Stomach (tissue), 9 donors: ENCODE results near the gene FBXO38. TPM values are rescaled to one million over a fixed set of nuclear protein-coding genes. Genes with fewer than 3 reads are reported as not detected.

Experiments
- DNase-seq, 2 donors: peaks; one replicate each; pipeline versions ENCODE4 v3.0.0 to v3.0.0-alpha.2; 2013 to 2019
- H3K27ac ChIP-seq, 5 donors: fragments of 200-600 bp in 4 of 5; sonication (generic) in 4 of 5; one replicate each; pipeline ENCODE4 v1.5.1; 2013 to 2019; ENCODE audit warnings: mild to moderate bottlenecking in 1 of 5, moderate library complexity in 1 of 5
- H3K27me3 ChIP-seq, 3 donors: fragments of 200-600 bp; sonication (generic); one replicate each; pipeline ENCODE4 v1.5.1; 2017 to 2019; ENCODE audit warnings: mixed run types in 1 of 3
- H3K36me3 ChIP-seq, 4 donors: fragments of 200-600 bp; sonication (generic); 1 replicate in 3 of 4; 2 replicates in 1 of 4; pipeline ENCODE4 v1.5.1; 2016 to 2019
- H3K4me1 ChIP-seq, 4 donors: fragments of 200-600 bp; sonication (generic); one replicate each; pipeline ENCODE4 v1.5.1; 2016 to 2019
- H3K4me3 ChIP-seq, 4 donors: fragments of 200-600 bp; sonication (generic) in 3 of 4; one replicate each; pipeline ENCODE4 v1.5.1; 2016 to 2019; ENCODE audit warnings: mild to moderate bottlenecking in 1 of 4
- H3K9me3 ChIP-seq, 4 donors: fragments of 200-600 bp; sonication (generic); one replicate each; pipeline ENCODE4 v1.5.1; 2016 to 2019
- CTCF ChIP-seq, 7 experiments: fragments of 450-650 bp in 4 of 7; fragments of 200-600 bp in 3 of 7; sonication (generic) in 3 of 7; IDR thresholded peaks; one replicate each; pipeline ENCODE4 v1.5.1; 2016 to 2019; ENCODE audit warnings: antibody characterized with exemption in 7 of 7, control low read depth in 2 of 7, mild to moderate bottlenecking in 1 of 7
- EP300 ChIP-seq: sonication (generic); formaldehyde crosslinking; IDR thresholded peaks from one replicate; pipeline ENCODE4 v1.6.1; 2017; ENCODE audit warnings: antibody characterized with exemption
- POLR2A ChIP-seq, 4 donors: fragments of 450-650 bp; IDR thresholded peaks; one replicate each; pipeline ENCODE4 v1.6.1; 2016; ENCODE audit warnings: antibody characterized with exemption in 4 of 4, control low read depth in 2 of 4, mild to moderate bottlenecking in 1 of 4, moderate library complexity in 1 of 4
- POLR2AphosphoS5 ChIP-seq, 3 donors: sonication (generic); formaldehyde crosslinking; IDR thresholded peaks; one replicate each; pipeline ENCODE4 v1.6.1; 2016; ENCODE audit warnings: antibody characterized with exemption in 3 of 3
- WGBS, 5 donors: extraction: QIAGEN DNeasy Blood & Tissue Kit in 3 of 5; methylation state at CpG; one replicate each; pipeline versions ENCODE4 v1.1.5 to v1.1.7; 2013 to 2018; 5-methylcytosine and 5-hydroxymethylcytosine counted together
- intact Hi-C: fragments of 100-400 bp; cut with DNase I; formaldehyde crosslinking; loops from one replicate; pipeline ENCODE4 v1.15.1; 2023; ENCODE audit warnings: low total_unique reads
- polyA plus RNA-seq, 3 donors: library from polyadenylated mRNA; stranded (reverse); fragments of 200-250 nt; gene quantifications; one replicate each; pipeline ENCODE4 v1.2.3, GENCODE V29; 2013
- total RNA-seq, 5 donors: library from RNA; depleted of rRNA; stranded (reverse); fragments of >200 nt; gene quantifications; one replicate each; pipeline versions ENCODE4 v1.1.0 to v1.2.3, GENCODE V29; 2014 to 2016
- donor health status: healthy with polysubstance abuse.
- donor health status: Bipolar disorder and iron deficiency.
- donor health status: healthy.

The FBXO38 gene
- total and polyA plus RNA-seq, 8 donors, result 10.7 to 119 (median 16.6) TPM

- Histone ChIP-seq H3K27me3 (no peaks in the 10 kb centered on the region), H3K27ac (peak overlapping the region in 3 of 5 donors; percentile 92 to 97 (median 95)), H3K4me1 (peaks cover 32 to 84% (median 59%) of the 10 kb centered on the region in 4 donors), H3K4me3 (peak overlapping the region in 2 of 4 donors; percentile 66 to 84), H3K36me3 (peaks cover 0 to 10% (median 8%) of the 10 kb centered on the region in 4 donors), H3K9me3 (no peaks in the 10 kb centered on the region)
- intact Hi-C loops, result no loop called here
- no peak for TF ChIP-seq EP300
- TF ChIP-seq POLR2A (IDR thresholded peaks at IDR 0.05), result no peak
- no peak for TF ChIP-seq POLR2AphosphoS5 (IDR thresholded peaks at IDR 0.05)
- TF ChIP-seq CTCF (IDR thresholded peaks at IDR 0.05), result no peak
- no peak for DNase-seq
- WGBS, 5 donors, result 74 to 83% (median 80%) methylated on average over 1 of the region's 1 CpG
Observed at GRCh38 chr5:148385094-148385493, 1.3 kb downstream of the FBXO38 start.

GRCh38 chr5:148386041-148386440 lies 2.3 kb downstream of the FBXO38 start:
- H3K27me3 ChIP-seq, result no peaks in the 10 kb centered on the region
- H3K9me3 ChIP-seq, result no peaks in the 10 kb centered on the region
- TF ChIP-seq EP300 (no peak), POLR2AphosphoS5 (IDR thresholded peaks at IDR 0.05) (no peak), CTCF (IDR thresholded peaks at IDR 0.05) (no peak), POLR2A (IDR thresholded peaks at IDR 0.05) (no peak)
- peaks cover 0 to 10% (median 8%) of the 10 kb centered on the region in 4 donors for H3K36me3 ChIP-seq
- DNase-seq, result no peak
- H3K4me3 ChIP-seq, result no peak overlapping the region
- peak overlapping the region in 1 of 5 donors; percentile 97 for H3K27ac ChIP-seq
- H3K4me1 ChIP-seq, result peaks cover 36 to 87% (median 64%) of the 10 kb centered on the region in 4 donors
- 90 to 97% (median 93%) methylated on average over 1 of the region's 1 CpG for WGBS, 5 donors
- intact Hi-C loops, result no loop called here

GRCh38 chr5:148387325-148387724 lies 3.6 kb downstream of the FBXO38 start:
- WGBS, 5 donors, result 54 to 73% (median 70%) methylated on average over 3 of the region's 3 CpGs
- peaks cover 39 to 87% (median 68%) of the 10 kb centered on the region in 4 donors for H3K4me1 ChIP-seq
- intact Hi-C loops, result no loop called here

GRCh38 chr5:148388696-148389095 lies 4.9 kb downstream of the FBXO38 start:
- Histone ChIP-seq H3K36me3 (peaks cover 0 to 10% (median 8%) of the 10 kb centered on the region in 4 donors), H3K4me1 (peaks cover 44 to 92% (median 74%) of the 10 kb centered on the region in 4 donors), H3K9me3 (no peaks in the 10 kb centered on the region), H3K27ac (peak overlapping the region in 1 of 5 donors; percentile 38), H3K4me3 (peak overlapping the region in 1 of 4 donors; percentile 5), H3K27me3 (no peaks in the 10 kb centered on the region)
- intact Hi-C loops, result no loop called here
- TF ChIP-seq POLR2A (IDR thresholded peaks at IDR 0.05), result no peak
- no peak for TF ChIP-seq EP300
- no peak for TF ChIP-seq CTCF (IDR thresholded peaks at IDR 0.05)
- TF ChIP-seq POLR2AphosphoS5 (IDR thresholded peaks at IDR 0.05), result no peak
- WGBS, 5 donors, result 30 to 65% (median 49%) methylated on average over 1 of the region's 1 CpG
- DNase-seq, result no peak

More at GRCh38 chr5:148387325-148387724, 3.6 kb downstream of the FBXO38 start:
- Histone ChIP-seq H3K27me3 (no peaks in the 10 kb centered on the region), H3K4me3 (no peak overlapping the region), H3K27ac (peak overlapping the region in 1 of 5 donors; percentile 38), H3K36me3 (peaks cover 0 to 10% (median 8%) of the 10 kb centered on the region in 4 donors), H3K9me3 (no peaks in the 10 kb centered on the region)
- DNase-seq, result no peak
- TF ChIP-seq POLR2AphosphoS5 (IDR thresholded peaks at IDR 0.05), result no peak
- no peak for TF ChIP-seq CTCF (IDR thresholded peaks at IDR 0.05)
- no peak for TF ChIP-seq EP300
- TF ChIP-seq POLR2A (IDR thresholded peaks at IDR 0.05), result no peak
